ENCODE measurements around the gene ANXA2R. TPM values are rescaled to one million over a fixed set of nuclear protein-coding genes. Genes with fewer than 3 reads are reported as not detected.

ANXA2R gene
- total RNA-seq, 4 donors from 2014 or later, result 0.57 to 2.5 (median 1.6) TPM

GRCh38 chr5:43010935-43011315 lies 29.2 kb downstream of the ANXA2R start:
- Histone ChIP-seq H3K4me3 (peak overlapping the region in 1 of 4 donors; percentile 70), H3K9me3 (no peaks in the 10 kb centered on the region), H3K27ac (peak overlapping the region in 3 of 4 donors; percentile 91 to 95 (median 93)), H3K4me1 (peaks cover 0 to 44% (median 24%) of the 10 kb centered on the region in 3 donors), H3K27me3 (peaks cover 0 to 57% (median 4%) of the 10 kb centered on the region in 4 donors), H3K36me3 (no peaks in the 10 kb centered on the region)
- no peak for DNase-seq
- TF ChIP-seq POLR2A (IDR thresholded peaks at IDR 0.05), result no peak
- no peak for TF ChIP-seq CTCF (IDR thresholded peaks at IDR 0.05)
- 51 to 60% methylated on average over 1 to 2 of the region's 3 CpGs for WGBS, 2 donors
- intact Hi-C loops (cut with DNase I), result no loop called here

GRCh38 chr5:43008363-43009153 lies 31.6 kb downstream of the ANXA2R start:
- WGBS, 2 donors, result 4 to 8% methylated on average over 10 to 19 of the region's 35 CpGs
- peak; percentile 28 for DNase-seq
- TF ChIP-seq POLR2A (IDR thresholded peaks at IDR 0.05) (peak in 2 of 4 donors; percentile 84 to 86), CTCF (IDR thresholded peaks at IDR 0.05) (no peak)
- peaks cover 0 to 44% (median 24%) of the 10 kb centered on the region in 3 donors for H3K4me1 ChIP-seq
- peak overlapping the region; percentile 29 to 70 (median 50) for H3K4me3 ChIP-seq
- intact Hi-C loops (cut with DNase I), result no loop called here
- no peaks in the 10 kb centered on the region for H3K9me3 ChIP-seq
- no peaks in the 10 kb centered on the region for H3K36me3 ChIP-seq
- peaks cover 0 to 78% (median 4%) of the 10 kb centered on the region in 4 donors for H3K27me3 ChIP-seq
- peak overlapping the region; percentile 74 to 95 (median 92) for H3K27ac ChIP-seq

- no peaks in the 10 kb centered on the region for H3K36me3 ChIP-seq
- H3K4me3 ChIP-seq, result peak overlapping the region; percentile 29 to 70 (median 50)
- peaks cover 0 to 84% (median 4%) of the 10 kb centered on the region in 4 donors for H3K27me3 ChIP-seq
- 0 to 1% methylated on average over 14 to 19 of the region's 25 CpGs for WGBS, 2 donors
- peaks cover 0 to 44% (median 24%) of the 10 kb centered on the region in 3 donors for H3K4me1 ChIP-seq
- no peaks in the 10 kb centered on the region for H3K9me3 ChIP-seq
- DNase-seq, result peak; percentile 24
- peak in 1 of 4 donors; percentile 35 for TF ChIP-seq POLR2A (IDR thresholded peaks at IDR 0.05)
- TF ChIP-seq CTCF (IDR thresholded peaks at IDR 0.05), result no peak
- intact Hi-C loops (cut with DNase I), result no loop called here
- peak overlapping the region; percentile 74 to 95 (median 92) for H3K27ac ChIP-seq
Observed at GRCh38 chr5:43007911-43008362, 32.2 kb downstream of the ANXA2R start.

GRCh38 chr5:43007246-43007910 lies 32.7 kb downstream of the ANXA2R start:
- peak overlapping the region; percentile 74 to 95 (median 92) for H3K27ac ChIP-seq
- WGBS, 2 donors, result 3 to 4% methylated on average over 19 to 27 of the region's 27 CpGs
- H3K4me1 ChIP-seq, result peaks cover 0 to 44% (median 24%) of the 10 kb centered on the region in 3 donors
- H3K36me3 ChIP-seq, result no peaks in the 10 kb centered on the region
- no peak for TF ChIP-seq CTCF (IDR thresholded peaks at IDR 0.05)
- TF ChIP-seq POLR2A (IDR thresholded peaks at IDR 0.05), result no peak
- DNase-seq, result peak; percentile 21
- no peaks in the 10 kb centered on the region for H3K9me3 ChIP-seq
- intact Hi-C loops (cut with DNase I), result no loop called here
- peak overlapping the region; percentile 29 to 70 (median 50) for H3K4me3 ChIP-seq
- H3K27me3 ChIP-seq, result peaks cover 0 to 90% (median 4%) of the 10 kb centered on the region in 4 donors
